HG03378 (cell line): ENCODE data around the gene TUT4.
"Not testable (repeated sequence)": the region's sequence is repeated elsewhere in the genome, so short reads cannot be mapped to it uniquely, and the experiment has no call there.

Experiments
- ATAC-seq: cut with Tn5 transposase; IDR thresholded peaks from one replicate; pipeline ENCODE4 v1.9.1; 2021; ENCODE audit warnings: mild to moderate bottlenecking, moderate library complexity; ENCODE audit not compliant: unreplicated experiment

Gene TUT4, protein sequence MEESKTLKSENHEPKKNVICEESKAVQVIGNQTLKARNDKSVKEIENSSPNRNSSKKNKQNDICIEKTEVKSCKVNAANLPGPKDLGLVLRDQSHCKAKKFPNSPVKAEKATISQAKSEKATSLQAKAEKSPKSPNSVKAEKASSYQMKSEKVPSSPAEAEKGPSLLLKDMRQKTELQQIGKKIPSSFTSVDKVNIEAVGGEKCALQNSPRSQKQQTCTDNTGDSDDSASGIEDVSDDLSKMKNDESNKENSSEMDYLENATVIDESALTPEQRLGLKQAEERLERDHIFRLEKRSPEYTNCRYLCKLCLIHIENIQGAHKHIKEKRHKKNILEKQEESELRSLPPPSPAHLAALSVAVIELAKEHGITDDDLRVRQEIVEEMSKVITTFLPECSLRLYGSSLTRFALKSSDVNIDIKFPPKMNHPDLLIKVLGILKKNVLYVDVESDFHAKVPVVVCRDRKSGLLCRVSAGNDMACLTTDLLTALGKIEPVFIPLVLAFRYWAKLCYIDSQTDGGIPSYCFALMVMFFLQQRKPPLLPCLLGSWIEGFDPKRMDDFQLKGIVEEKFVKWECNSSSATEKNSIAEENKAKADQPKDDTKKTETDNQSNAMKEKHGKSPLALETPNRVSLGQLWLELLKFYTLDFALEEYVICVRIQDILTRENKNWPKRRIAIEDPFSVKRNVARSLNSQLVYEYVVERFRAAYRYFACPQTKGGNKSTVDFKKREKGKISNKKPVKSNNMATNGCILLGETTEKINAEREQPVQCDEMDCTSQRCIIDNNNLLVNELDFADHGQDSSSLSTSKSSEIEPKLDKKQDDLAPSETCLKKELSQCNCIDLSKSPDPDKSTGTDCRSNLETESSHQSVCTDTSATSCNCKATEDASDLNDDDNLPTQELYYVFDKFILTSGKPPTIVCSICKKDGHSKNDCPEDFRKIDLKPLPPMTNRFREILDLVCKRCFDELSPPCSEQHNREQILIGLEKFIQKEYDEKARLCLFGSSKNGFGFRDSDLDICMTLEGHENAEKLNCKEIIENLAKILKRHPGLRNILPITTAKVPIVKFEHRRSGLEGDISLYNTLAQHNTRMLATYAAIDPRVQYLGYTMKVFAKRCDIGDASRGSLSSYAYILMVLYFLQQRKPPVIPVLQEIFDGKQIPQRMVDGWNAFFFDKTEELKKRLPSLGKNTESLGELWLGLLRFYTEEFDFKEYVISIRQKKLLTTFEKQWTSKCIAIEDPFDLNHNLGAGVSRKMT (N-terminal part only)

GRCh38 chr1:52552505-52553361 is at the start of gene TUT4:
TUT4 (minus strand) TSS chr1:52553092; CDS start chr1:52526280, 26,812 bp downstream.
- ATAC-seq = peak; percentile 39

DNA sequence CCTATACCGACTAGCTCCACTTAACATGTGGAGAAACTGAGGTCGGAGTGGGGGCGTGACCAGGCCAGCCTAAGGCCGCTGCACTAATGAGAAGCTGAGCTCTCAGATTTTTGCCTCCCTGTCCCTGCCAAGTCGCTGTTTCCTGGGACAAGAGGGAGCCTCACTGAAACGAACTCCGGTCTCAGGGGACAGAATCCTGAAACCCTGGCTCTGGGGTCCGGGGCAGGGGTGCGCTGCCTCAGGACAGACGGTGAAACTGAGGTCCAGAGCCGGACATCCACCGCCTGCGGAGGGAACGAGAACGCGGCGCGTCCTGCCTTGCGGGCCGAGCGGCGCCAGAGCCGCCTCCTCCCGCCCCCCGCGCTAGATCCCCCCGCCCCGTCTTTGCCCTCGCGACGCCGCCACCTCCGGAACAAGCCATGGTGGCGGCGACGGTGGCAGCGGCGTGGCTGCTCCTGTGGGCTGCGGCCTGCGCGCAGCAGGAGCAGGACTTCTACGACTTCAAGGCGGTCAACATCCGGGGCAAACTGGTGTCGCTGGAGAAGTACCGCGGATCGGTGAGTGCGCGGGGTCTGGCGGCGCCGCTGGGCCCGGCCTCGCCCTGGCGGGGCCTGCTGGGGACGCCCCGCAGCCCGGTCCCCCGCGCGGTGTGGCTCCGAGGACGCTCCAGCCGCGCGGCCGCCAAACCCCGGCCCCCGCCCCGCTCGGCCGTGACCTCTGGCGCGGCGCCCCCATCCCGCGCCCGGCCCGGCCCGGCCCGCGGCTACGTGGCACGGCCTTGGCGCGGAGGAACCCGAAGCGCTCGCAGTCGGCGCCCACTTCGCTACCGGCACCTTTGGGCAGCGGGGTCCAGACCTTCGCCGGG is 49.3 kb upstream of the TUT4 start, which contains the start of gene GPX7:
Gene GPX7 (plus strand): TSS at position 381 of the 865 bp plus-strand sequence. CDS start 39 bp downstream, at position 420.
- ATAC-seq = no peak

- no peak for ATAC-seq
Observed at GRCh38 chr1:52601519-52601918, 48.6 kb upstream of the TUT4 start.

- ATAC-seq = no peak
Observed at GRCh38 chr1:52600533-52601179, 47.8 kb upstream of the TUT4 start.

DNA sequence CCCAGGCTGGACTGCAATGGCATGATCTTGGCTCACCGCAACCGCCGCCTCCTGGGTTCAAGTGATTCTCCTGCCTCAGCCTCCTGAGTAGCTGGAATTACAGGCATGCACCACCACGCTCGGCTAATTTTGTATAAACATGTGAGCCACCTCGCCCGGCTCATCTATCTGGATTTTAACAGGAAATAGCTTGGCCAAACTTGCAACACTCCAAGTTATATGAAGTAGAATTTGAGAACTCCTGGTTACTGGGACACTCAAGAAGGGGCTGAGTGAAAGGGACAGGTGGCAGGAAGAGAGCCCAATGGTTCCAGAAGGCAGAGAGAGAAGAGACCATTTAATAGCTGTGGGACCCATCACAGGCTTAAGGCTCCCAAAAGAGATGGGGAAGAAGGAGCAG is 46.3 kb upstream of the TUT4 start:
- ATAC-seq = no peak

GRCh38 chr1:52598729-52599128 is 45.8 kb upstream of the TUT4 start:
- no peak for ATAC-seq

DNA sequence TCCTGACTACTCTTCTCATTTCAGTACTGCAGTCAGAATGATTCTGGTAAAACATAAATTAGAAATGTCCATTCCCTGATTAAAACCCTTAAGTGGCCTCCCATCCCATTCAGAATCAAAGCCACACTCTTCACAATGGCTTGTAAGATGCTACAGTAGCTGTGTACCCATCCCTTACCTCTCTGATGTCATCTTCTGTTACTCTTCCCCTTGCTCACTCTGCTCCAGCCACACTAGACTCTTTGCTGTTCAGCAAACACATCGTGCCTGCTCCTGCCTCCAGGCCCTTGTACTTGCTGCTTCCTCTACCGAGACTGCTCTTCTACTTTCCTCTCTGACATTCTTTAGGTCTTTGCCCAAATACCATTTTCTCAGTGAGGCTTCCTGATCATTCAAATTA is 45.0 kb upstream of the TUT4 start:
- no peak for ATAC-seq

GRCh38 chr1:52595061-52595460 is 42.2 kb upstream of the TUT4 start:
- no peak for ATAC-seq

DNA sequence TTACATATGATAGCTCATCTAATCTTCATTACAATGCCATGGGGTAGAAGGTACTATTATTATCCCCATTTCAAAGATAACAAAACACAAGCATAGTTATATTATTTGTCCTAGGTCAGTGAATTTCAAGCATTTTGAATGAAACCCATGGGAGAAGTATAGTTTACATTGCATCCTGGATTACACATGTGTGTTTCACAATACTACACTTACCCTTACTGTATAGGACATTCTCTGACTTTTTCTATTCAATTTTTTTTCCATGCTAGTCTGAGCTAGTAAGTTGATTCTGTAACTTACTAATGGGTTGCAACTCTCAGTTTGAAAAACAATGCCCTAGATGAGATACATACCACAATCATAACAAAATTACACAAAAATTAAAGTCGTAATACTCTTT is 40.6 kb upstream of the TUT4 start:
- no peak for ATAC-seq

- ATAC-seq = no peak
Observed at GRCh38 chr1:52592637-52593323, 39.9 kb upstream of the TUT4 start.

DNA sequence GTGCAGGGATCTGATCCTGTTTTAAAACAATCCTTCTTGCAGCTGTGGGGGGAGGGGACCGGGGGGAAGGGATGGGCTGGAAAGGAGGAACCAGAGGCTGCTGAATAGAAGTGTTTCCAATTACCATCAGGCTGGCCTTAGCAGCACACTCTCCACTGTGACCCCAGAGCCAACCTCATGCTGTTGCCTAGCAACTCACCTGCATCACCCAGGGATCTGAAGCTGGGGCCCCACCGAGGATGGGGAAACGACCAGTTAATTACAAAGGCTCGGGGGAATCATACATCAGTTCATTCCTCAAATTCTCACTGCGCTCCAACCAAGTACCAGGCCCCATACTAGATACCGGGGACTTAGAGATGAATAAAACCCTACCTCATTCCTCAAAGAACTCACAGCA is 37.4 kb upstream of the TUT4 start:
- ATAC-seq = no peak

GRCh38 chr1:52588535-52588934 is 35.6 kb upstream of the TUT4 start:
- ATAC-seq = no peak

GRCh38 chr1:52588027-52588426 is 35.1 kb upstream of the TUT4 start:
- no peak for ATAC-seq

GRCh38 chr1:52585474-52585873 is 32.6 kb upstream of the TUT4 start:
- no peak for ATAC-seq

- no peak for ATAC-seq
Observed at GRCh38 chr1:52582116-52582696, 29.3 kb upstream of the TUT4 start.

DNA sequence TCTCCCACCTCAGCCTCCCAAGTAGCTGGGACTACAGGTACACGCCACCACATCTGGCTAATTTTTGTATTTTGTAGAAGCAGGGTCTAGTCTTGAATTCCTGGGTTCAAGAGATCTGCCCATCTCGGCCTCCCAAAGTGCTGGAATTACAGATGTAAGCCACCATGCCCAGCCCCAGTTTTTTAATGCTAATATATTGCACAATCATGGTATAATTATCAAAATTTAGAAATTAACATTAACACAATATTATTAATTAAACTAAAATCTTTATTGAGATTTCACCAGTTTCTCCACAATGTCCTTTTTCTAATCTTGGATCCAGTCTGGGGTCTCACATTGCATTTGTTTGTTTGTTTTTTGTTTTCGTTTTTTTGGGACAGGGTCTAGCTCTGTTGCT is 27.4 kb upstream of the TUT4 start:
- no peak for ATAC-seq

DNA sequence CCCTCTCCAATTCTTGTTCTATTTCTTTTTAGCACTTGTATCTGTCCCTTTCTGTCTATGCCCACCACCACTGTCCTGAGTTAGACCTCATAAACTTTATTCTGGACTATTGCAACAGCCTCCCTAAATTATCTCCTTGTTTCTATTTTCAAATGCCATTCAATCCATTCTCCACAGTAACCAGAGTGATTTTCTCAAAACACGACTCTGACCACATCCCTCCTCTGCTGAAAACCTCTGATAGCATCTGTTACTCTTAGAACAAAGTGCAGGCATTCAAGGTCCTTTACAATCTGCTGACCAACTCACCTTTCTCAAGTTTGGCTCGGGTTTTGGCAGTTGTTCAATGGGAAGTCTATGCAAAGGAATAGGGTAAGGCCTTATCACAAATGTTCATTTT is 26.5 kb upstream of the TUT4 start:
- no peak for ATAC-seq

DNA sequence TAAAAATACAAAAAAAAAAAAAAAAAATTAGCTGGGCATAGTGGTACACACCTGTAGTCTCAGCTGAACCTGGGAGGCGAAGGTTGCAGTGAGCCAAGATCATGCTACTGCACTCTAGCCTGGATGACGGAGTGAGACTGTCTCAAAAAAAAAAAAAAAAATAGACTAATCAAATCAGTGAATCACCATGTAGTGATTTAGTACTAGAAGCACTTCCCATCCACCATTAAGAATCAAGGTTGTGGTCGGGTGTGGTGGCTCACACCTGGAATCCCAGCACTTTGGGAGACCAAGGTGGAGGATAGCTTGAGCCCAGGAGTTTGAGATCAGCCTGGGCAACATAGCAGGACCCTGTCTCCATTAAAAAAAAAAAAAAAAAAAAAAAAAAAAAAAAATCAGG is 25.2 kb upstream of the TUT4 start:
- not testable (repeated sequence) for ATAC-seq
